LHCN-M2 (cell line): ENCODE data around the gene MSLN. TPM values are rescaled to one million over a fixed set of nuclear protein-coding genes. Genes with fewer than 3 reads are reported as not detected.
"Not testable (repeated sequence)": the region's sequence is repeated elsewhere in the genome, so short reads cannot be mapped to it uniquely, and the experiment has no call there.

Source experiments
- DNase-seq: peaks from one replicate; pipeline ENCODE4 v3.0.0-alpha.2; 2012; ENCODE audit warnings: low read depth
- total RNA-seq: library from RNA; depleted of rRNA; stranded (reverse); fragments of >200 nt; gene quantifications from 2 replicates; pipeline ENCODE4 v1.2.3, GENCODE V29; 2014

The MSLN gene
- total RNA-seq, 1 experiment from 2014 or later: not detected

DNA sequence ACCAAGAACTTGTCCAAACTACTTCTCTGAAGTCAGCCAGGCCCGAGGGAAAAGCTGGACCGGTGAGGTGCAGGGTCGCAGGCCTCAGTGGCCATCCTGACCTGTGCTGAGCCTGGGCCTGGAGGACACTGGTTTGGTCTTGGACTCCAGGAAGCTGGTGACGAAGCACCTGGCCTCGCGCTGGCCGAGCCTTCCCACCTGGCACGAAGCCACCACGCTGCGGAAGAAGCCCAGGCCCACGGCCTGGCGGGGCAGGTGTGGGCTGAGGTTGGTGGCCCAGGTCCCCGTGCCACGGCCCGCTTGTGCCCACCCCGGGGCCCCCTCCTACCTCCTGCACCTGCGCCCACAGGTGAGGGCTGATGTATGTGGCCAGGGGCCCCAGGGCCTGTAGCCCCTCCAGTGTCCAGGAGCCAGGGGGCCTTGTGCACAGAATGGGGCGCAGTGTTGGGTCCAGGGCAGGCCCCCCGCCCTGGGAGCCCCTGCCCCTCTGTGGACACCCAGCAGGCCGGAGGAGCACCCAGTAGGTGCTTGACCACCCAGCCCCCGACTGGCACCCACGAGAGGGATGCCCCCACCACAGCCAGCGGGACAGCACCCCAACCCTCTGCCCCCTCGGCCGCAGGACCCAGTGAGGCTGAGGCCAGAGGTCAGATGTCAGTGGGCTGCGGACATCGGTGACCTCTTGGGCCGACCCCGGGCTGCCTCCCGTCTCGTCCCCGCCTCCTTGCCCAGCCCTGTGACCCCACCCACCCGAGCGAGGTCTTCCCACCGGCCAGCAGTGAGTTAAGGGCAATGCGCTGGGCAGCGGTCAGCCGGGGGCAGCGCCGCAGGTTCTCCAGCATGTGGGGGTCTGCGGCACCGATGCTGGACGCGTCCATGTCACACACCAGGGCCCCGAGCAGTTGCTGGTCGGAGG, 13.8 kb downstream of the MSLN start:
- no peak for DNase-seq

DNA sequence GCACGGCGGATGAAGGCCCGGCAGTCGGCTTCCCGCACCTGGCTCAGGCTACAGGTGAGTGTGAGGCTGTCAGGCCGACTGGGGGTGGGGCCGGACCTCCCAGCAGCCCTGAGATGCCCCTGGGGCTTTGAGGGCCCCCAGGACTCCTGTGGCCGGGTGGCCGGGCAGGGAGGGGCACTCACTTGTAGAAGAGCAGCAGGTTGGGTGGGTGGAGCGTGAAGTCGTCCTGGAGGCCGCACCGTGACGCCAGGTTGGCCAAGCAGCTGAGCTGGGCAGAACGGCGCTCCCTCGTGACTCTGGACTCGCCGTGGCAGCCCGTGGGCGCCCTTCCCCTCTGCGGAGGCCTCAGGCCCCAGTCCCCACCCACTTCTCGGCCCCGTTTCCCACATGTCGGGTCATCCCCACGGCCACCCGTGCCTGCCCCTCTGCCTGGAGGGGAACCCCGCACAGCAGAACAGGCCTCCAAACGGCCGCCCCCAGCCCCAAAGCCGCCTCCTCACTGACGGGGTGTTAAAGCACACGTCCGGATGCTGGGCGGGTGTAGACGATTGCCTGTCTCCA, 14.8 kb downstream of the MSLN start:
- DNase-seq: no peak

DNA sequence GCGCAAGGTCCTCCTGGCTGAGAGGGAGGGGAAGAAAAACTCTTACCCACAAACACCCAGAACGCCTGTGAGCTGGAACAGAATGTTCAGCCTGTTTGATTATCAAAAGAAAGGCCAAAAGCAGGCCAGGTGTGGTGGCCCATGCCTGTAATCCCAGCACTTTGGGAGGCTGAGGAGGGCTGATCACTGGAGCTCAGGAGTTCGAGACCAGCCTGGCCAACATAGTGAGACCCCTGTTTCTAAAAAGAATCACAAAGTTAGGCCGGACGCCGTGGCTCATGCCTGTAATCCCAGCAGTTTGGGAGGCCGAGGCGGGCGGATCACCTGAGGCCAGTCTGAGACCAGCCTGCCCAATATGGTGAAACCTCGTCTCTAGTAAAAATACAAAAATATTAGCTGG, 15.8 kb downstream of the MSLN start:
- not testable (repeated sequence) for DNase-seq

DNA sequence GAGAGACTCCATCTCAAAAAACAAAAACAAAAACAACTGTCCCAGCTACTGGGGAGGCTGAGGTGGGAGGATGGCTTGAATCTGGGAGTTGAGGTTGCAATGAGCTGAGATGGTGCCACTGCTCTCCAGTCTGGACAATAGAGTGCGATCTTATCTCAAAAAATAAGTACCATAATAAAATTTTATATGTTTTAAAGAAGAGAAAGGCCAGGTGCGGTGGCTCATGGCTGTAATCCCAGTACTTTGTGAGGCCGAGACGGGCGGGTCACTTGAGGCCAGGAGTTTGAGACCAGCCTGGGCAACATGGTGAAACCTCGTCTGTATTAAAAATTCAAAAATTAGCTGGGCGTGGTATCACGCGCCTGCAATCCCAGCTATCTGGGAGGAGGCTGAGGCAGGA, 16.3 kb downstream of the MSLN start:
- no peak for DNase-seq

DNA sequence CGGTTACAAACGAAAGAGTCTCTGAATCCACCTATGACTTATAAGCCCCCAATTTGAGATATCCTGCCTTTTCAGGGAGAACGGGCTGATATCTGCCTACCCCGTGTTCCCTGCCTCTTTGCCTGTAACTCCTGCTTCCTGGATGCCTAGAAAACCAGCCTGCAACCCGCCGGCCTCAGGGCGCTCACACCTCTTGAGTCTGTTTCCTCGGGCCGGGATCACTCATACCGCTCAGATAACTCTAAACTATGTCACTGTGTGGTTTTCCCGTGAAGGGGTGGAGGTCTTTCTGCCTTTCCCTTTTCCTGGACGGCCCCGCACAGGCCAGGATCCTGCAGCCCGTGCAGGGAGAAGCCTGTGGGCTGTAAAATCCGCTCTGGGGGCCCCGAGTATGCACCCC, 17.3 kb downstream of the MSLN start:
- DNase-seq: no peak

DNA sequence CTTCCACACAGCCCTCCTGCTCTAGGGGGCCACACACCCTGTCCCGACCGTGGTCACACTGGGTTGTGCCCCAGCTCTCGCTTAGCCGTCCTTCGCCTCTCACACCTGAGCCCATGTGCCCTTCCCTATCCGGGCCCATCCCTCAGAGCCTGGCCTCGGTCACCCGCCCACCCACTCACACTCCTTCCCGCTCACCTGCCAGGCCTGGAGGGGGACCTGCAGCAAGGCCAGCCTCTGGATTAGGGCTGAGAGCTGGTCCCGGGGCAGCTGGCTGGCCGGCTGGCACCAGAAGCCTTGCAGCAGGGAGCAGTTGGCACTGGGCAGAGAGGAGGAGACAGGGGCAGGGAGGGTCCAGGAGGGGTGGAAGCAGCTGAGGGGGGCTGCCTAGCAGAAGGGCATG, 17.9 kb downstream of the MSLN start:
- no peak for DNase-seq

DNA sequence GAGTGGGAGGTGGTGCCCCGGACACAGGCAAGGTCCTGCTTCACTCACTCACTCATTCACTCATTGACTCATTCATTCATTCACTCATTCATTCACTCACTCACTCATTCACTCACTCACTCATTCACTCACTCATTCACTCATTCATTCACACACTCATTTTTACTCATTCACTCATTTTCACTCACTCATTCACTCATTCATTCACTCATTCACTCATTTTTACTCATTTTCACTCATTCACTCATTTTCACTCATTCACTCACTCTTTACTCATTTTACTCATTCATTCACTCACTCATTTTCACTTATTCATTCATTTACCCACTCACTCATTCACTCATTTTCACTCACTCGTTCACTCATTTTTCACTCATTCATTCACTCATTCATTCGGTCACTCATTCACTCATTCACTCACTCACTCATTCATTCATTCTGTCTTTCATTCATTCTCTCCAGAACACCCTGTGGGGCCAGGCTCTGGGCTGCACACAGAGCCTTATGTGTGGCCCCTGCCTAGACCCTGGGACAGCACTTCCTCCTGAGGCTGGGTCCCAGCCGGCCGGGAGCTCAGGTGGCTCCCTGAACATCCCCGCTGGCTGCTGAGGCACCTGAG, 18.5 kb downstream of the MSLN start:
- peak; percentile 9 for DNase-seq

DNA sequence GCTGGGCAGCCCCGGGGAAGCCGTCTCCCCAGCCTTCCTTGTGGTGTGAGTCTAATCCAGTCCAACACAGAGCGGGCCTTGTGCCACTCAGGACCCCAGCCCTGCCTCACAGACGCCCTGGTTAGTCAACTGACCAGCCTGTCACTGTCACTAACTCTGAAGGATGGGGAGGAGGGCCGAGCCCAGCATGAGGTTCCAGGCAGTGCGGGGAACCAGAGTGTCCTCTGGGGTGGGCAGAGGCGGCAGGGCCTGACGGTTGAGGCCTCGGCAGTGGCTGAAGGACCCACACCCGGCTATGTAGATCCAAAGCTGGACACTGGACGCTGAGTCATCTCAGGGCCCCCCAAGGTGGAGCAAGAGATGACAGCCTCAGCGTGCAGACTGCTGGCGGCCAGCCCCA, 19.0 kb downstream of the MSLN start:
- no peak for DNase-seq

DNA sequence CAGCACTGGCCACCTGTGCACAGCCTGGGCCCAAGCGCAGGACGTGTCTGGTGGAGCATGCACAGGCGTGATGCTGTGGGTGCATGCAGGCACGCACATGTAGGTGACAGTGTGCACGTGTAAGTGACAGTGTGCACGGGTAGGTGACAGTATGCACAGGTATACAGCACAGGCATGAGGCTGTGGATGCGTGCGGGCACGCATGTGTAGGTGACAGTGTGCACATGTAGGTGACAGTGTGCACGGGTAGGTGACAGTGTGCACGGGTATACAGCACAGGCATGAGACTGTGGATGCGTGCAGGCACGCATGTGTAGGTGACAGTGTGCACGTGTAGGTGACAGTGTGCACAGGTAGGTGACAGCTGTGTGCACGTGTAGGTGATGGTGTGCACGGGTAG, 19.8 kb downstream of the MSLN start:
- no peak for DNase-seq

DNA sequence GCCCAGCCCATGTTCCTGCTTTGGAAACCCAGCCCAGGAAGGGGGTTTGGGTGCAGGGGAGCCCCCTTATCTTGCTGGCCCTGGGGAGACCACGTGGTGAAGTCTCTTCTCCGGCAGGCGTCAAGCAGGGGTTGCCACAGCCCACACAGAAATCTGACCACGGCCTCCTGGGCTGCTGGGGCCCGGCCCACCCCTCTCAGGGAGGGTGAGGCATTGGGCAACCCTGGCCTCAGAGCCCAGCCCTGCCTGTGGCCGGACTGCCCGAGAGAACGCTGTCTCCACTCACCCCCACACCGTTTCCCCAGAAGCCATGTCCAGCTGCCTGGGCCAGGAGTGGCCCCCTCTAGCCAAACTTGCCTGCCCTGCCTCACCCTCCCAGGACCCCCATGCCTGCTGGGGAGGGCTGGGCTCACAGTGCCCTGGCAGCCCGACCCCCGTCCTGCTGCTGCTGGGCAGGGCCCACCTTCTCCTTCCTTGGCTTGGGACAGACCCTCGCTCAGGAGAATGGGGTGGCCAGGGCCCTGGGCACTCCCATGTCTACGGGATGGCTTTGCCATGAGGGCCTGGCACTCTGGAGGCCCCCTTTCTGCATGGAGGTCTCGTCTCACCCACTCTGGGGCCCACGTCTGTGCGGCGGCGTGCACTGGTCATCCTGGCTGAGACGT, 20.9 kb downstream of the MSLN start:
- no peak for DNase-seq

DNA sequence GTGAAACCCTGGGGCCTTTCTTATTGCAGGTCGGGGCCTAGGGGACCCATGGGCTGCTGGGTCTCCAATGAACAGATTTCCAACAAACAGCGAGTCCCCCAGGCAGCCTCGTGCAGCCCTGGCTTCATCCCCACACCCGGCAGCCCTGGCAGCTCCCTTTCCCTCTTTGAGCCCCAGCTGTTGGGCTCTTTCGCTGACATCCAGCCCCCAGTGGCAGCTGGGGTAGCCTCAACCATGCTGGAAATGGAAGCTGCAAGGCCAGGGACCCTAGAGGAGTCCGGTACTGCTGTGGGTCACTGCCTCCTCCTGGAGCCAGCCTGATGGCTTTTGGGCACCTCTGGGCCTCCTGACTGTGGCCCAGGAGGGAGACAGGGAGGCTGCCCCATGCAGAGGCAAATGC, 21.7 kb downstream of the MSLN start:
- peak; percentile 20 for DNase-seq

DNA sequence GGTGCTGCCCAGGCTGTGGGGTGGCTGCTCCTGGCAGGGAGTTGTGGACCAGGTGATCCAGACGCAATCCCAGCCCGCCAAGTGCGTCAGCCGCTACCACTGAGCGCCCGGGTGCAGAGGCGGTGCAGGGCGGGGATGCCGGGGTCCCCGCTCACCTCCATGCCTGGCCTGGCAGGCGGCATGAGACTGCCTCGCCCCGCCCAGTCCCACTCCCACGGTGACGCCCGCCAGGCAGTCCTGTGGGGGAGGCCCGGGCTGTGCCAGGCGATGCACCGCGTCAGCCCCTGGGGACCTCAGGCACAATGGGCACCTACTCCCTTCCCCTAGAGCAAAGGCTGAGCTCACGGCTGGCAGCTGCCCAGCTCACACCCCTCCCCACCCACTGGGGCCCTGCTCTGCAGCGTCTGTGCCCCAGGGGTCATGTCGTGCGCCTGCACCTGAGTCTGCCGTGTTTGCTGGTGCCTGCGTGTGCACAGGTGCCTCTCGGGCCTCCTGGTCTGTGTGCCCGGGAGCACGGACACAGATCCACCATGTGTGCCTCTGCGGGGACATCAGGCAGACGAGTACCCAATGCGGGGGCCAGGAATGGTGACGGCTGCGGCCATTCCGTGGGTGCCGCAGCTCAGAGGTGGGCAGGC, 22.4 kb downstream of the MSLN start:
- DNase-seq: no peak

DNA sequence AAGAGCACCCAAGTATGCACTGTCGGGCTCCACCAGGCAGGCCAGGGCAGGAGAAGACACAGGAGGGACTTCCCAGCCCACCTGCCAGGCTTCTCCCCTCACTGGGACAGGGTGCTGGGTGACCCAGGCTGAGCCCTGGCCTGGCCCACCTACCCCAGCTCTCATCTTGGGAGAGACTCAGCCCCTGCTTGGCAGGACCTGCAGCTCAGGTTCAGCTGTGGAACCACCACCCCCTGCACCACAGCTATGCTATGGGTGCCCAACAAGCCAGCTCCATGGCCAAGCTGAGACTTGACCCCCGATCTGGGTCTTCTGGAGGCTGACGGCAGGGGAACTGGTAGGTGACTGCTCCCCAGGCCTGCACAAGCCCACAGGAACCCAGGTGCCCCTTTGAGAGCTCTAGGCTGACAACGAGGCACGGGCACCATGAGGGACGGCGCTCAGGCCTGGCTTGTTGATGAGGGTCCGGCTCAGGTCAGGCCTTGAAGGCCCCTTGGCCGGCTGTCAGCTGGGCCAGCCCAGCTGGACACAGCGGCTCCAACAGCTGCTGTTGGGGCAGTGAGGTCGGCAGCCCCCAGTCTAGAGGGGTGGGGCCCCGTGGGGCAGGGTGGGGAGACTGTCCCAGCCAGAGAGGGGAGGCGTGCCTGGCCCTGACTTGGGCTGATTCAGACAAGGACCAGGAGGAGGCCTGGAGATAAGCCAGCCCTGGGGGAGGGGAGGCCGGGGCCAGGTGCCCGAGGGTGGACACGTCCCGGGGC, 23.0 kb downstream of the MSLN start:
- peak; percentile 49 for DNase-seq

DNA sequence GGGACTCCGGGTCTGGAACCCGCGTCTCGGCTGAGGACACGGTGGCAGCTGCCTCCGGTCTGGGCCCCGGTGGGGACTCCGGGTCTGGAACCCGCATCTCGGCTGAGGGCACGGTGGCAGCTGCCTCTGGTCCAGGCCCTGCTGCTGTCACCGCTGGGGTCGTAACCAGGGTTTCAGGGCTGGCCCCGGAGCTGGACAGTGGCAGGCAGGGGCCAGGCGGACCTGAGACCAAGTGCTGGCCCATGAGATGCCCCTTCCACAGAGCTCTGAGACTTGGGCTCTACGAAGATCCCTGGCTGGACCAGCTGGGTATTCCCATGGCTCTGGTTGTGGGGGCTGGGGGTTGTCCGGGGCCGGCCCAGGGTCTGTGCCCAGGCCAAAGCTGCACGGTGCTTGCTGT, 23.9 kb downstream of the MSLN start:
- DNase-seq: no peak

DNA sequence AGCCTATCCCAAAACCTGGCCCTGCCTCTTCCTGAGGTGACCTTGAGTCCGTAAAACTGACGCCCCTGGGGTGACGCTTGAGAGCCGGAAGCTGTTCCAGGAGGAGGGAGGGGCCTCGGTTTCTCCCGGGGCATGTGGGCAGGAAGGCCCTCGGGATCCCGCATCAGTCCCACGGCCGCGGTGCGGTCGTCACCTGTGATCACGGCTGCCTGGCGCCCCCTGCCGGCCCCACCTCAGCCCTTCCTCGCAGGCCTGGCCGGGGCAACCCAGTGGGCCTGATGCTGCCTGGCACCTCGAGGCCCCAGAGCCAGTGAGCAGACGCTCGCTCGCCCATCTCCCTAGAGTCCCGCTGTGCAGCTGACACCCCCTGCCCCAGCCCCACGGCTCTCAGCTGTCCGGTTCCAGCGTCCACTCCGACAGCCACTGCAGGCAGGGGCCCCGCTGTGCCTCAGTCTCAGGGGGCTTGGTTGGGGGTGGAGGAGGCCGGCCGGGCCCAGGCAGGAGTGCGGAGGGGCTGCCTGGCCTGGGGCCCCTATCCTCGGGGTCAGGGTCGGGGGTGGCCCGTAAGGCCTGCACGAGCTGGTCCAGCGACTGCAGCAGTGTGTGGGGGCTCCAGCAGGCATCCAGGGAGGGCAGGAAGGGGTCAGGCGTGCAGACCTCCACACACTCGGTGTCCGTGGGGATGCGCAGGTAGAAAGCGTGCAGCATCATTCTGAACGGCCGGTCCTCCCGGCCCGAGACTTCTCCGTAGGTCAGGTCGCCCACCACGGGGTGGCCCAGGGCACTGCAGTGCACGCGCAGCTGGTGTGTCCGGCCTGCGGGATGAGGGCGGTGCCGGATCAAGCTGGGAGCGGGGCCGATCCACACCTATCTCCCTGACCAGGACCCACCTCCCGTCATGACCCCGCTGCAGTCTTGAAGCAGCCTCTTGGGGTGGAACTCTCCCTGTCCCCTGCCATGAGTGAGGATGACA, 25.3 kb downstream of the MSLN start:
- no peak for DNase-seq

DNA sequence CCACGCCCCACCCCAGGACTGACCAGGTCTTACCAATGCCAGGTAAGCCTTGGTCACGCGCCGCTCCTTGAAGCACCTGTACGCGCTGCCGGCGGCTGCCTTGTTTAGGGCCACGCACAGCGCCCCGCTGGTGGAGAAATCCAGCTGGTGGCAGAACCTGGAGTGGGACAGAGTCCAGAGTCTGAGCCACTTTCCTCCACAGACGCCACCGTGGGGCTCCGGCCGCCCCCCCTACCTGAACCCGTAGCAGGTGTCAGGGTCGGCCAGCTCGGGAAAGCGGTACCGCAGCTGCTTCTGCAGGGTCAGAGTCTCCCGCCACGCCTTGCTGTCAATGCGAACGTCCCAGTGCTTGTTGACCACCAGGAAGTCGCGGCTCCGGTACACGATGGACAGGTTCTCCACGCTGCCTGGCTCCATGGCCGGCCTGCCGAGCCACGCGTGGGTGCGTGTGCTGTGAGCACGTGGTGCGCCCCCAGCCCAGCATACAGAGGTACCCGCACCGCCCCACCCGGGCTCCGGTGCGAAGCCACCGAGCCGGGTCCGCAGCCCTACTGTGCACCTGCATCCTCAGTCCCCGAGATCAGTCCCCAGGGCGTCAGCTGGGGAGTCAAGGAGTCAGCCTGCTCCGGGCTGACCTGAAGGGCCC, 26.9 kb downstream of the MSLN start:
- DNase-seq: no peak

DNA sequence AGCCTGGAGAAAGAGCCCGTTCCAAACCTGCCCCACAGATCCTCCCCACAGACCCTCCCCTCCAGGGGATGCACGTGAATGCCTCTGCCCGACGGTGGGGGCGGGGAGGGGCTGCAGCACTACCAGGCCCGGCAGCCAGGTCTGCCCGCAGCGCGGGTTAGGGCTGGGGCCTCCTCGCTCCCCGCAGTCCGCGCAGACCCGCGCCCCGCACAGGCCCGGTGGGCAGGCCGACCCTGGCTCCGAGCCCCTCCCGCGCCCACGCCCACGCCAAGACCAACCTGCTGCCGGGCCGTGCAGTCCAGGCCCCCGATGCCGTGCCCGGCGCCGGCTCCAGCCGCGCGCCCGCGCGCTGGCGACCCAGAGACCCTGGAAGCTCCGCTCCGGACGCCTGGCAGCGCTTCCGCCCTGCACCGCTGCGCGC, 27.5 kb downstream of the MSLN start, which contains the start of gene RPUSD1:
RPUSD1 (minus strand) TSS at position 404 of the 421 bp plus-strand sequence. CDS start 644 bp downstream, outside the sequence.
- DNase-seq: no peak

DNA sequence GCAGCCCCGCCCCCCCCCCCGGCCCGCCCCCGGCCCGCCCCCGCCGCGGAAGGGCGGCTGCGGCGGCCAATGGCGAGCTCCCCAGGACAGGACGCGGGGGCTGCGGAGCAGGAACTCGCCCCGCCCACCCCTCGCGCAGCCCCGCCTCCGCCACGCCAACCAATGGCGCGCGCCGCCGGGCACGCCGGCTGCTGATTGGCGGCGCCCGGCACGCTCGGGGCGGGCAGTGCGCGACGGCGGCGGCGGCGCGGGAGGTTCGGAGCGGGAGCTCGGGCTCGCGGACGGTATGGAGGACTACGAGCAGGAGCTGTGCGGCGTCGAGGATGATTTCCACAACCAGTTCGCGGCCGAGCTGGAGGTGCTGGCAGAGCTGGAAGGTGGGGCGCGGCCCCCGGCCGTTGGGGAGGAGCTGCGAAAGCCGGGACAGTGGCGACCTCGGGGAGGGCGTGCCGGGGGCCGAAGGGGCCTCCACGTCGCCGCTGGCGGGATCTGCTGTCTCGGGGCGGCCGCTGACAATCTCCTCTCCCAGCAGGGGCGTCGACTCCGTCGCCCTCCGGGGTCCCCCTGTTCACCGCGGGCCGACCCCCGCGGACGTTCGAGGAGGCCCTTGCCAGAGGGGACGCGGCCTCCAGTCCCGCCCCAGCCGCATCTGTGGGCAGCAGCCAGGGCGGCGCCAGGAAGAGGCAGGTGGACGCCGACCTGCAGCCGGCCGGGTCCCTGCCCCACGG, 28.0 kb downstream of the MSLN start, which contains the start of gene CHTF18:
CHTF18 (plus strand) TSS at position 222 of the 728 bp plus-strand sequence; CDS start at position 287, 65 bp downstream.
- DNase-seq: peak; percentile 89
